ENCODE measurements around the gene WFIKKN1. TPM values are rescaled to one million over a fixed set of nuclear protein-coding genes. Genes with fewer than 3 reads are reported as not detected.
A peak's percentile ranks its signal among the peaks of the same experiment; 100 is the strongest.

WFIKKN1 gene
- total RNA-seq, 1 donor from 2014 or later = 1.5 TPM

DNA sequence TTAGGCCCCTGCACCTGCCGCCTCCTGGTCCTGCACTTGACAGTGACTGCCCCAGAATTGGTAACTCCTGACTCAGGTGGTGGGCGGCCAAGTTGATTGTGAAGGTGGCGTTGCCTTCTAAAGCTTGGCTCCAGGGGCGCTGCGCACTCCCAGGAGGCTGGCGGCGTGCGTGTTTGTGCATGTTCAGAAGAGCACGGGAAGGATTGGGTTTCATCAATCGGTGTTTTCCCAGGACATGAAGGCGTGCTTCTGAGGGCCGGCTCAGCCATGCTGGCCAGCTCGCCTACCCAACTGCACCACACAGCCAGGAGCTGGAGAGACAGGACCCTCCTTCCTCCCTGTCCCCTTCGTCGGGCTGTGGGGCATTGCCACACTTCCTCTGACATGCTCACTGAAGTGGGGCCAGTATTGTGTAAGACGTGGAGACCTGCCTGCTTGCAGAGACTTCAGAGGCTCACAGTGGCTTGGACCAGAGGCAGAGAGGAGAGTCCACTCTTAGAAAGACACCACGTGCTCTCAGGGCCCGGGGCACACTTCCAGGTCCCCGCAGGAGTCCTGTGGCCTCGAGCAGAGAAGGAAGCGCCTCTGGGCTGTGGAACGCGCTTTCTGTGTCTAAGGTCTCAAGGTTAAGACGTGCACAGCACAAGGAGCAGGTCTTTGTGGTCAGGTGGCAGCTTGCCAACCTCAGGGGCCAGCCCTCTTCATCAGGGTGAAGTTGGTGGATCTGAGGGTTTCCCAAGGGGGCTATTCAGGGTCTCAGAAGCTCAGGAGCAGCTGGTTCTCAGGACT lies 38.1 kb upstream of the WFIKKN1 start:
- intact Hi-C loops (cut with DNase I) = no loop called here

GRCh38 chr16:593406-593805 lies 37.4 kb upstream of the WFIKKN1 start:
- Histone ChIP-seq H3K27ac (peak overlapping the region; percentile 85), H3K27me3 (no peaks in the 10 kb centered on the region), H3K9me3 (no peaks in the 10 kb centered on the region), H3K4me3 (no peak overlapping the region), H3K36me3 (no peaks in the 10 kb centered on the region), H3K4me1 (peaks cover 39% of the 10 kb centered on the region)
- ATAC-seq (peak; percentile 5), DNase-seq (no peak)
- intact Hi-C loops (cut with DNase I) = no loop called here
- TF ChIP-seq, protein P1, sequence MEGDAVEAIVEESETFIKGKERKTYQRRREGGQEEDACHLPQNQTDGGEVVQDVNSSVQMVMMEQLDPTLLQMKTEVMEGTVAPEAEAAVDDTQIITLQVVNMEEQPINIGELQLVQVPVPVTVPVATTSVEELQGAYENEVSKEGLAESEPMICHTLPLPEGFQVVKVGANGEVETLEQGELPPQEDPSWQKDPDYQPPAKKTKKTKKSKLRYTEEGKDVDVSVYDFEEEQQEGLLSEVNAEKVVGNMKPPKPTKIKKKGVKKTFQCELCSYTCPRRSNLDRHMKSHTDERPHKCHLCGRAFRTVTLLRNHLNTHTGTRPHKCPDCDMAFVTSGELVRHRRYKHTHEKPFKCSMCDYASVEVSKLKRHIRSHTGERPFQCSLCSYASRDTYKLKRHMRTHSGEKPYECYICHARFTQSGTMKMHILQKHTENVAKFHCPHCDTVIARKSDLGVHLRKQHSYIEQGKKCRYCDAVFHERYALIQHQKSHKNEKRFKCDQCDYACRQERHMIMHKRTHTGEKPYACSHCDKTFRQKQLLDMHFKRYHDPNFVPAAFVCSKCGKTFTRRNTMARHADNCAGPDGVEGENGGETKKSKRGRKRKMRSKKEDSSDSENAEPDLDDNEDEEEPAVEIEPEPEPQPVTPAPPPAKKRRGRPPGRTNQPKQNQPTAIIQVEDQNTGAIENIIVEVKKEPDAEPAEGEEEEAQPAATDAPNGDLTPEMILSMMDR (IDR thresholded peaks at IDR 0.05) = no peak

More for the DNA sequence above, 38.1 kb upstream of the WFIKKN1 start:
- TF ChIP-seq, protein P1 (IDR thresholded peaks at IDR 0.05) = no peak
- peak overlapping the region; percentile 85 for H3K27ac ChIP-seq
- DNase-seq (peak; percentile 90), ATAC-seq (peak; percentile 11)
- H3K27me3 ChIP-seq = no peaks in the 10 kb centered on the region
- no peaks in the 10 kb centered on the region for H3K36me3 ChIP-seq
- peaks cover 46% of the 10 kb centered on the region for H3K4me1 ChIP-seq
- H3K9me3 ChIP-seq = no peaks in the 10 kb centered on the region
- peak overlapping the region; percentile 19 for H3K4me3 ChIP-seq

DNA sequence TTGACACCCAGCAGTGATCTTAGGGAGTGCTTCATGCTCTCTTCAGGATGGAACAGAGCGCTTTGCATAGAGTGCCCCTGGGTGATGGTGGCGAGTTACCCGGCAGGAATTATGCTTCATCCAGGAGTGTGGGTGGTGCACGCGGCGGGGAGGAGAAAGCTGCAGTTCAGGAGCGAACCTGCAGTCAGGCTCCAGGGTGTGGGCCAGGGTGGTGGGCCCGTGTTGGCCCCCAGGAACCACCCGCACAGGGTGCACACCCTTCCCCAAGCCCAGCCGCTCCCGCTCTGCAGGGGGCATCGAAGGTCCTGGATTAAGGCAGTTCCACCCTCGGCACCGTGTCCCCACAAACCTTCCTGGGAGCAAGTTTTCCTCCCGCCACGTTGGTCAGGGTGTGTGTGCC lies 37.0 kb upstream of the WFIKKN1 start:
- intact Hi-C loops (cut with DNase I) = no loop called here
- H3K36me3 ChIP-seq = no peaks in the 10 kb centered on the region
- no peaks in the 10 kb centered on the region for H3K9me3 ChIP-seq
- H3K27me3 ChIP-seq = no peaks in the 10 kb centered on the region
- peaks cover 39% of the 10 kb centered on the region for H3K4me1 ChIP-seq
- no peak for ATAC-seq
- no peak overlapping the region for H3K4me3 ChIP-seq
- TF ChIP-seq, protein P1 (IDR thresholded peaks at IDR 0.05) = no peak
- peak overlapping the region; percentile 85 for H3K27ac ChIP-seq
- no peak for DNase-seq

- intact Hi-C loops (cut with DNase I) = no loop called here
- Histone ChIP-seq H3K27ac (no peak overlapping the region), H3K4me1 (peaks cover 39% of the 10 kb centered on the region), H3K4me3 (no peak overlapping the region), H3K9me3 (no peaks in the 10 kb centered on the region), H3K36me3 (no peaks in the 10 kb centered on the region), H3K27me3 (no peaks in the 10 kb centered on the region)
- TF ChIP-seq, protein P1 (IDR thresholded peaks at IDR 0.05) = no peak
- no peak for DNase-seq
- no peak for ATAC-seq
Measured at GRCh38 chr16:595094-595528, 35.7 kb upstream of the WFIKKN1 start.

GRCh38 chr16:595942-596735 lies 34.6 kb upstream of the WFIKKN1 start:
- ATAC-seq (no peak), DNase-seq (no peak)
- TF ChIP-seq, protein P1 (IDR thresholded peaks at IDR 0.05) = no peak
- Histone ChIP-seq H3K27me3 (no peaks in the 10 kb centered on the region), H3K36me3 (peaks cover 7% of the 10 kb centered on the region), H3K27ac (no peak overlapping the region), H3K4me1 (peaks cover 34% of the 10 kb centered on the region), H3K4me3 (no peak overlapping the region), H3K9me3 (no peaks in the 10 kb centered on the region)
- intact Hi-C loops (cut with DNase I) = no loop called here
